ENCODE results near the gene NLRP7.
"Not testable (repeated sequence)": the region's sequence is repeated elsewhere in the genome, so short reads cannot be mapped to it uniquely, and the experiment has no call there.

DNA sequence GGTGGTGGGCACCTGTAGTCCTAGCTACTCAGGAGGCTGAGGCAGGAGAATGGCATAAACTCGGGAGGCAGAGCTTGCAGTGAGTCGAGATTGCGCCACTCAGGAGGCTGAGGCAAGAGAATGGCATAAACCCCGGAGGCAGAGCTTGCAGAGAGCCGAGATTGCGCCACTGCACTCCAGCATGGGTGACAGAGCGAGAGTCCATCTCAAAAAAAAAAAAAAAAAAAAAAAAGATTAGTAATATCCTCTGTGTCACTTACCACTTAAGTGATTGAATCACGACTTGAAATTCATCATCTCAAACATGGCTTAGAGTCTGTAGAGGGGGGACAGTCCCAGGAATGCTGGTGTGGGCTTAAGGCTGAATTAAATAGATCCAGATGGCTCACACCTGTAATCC lies 46.2 kb downstream of the NLRP7 start:
- TF ChIP-seq, protein P1, sequence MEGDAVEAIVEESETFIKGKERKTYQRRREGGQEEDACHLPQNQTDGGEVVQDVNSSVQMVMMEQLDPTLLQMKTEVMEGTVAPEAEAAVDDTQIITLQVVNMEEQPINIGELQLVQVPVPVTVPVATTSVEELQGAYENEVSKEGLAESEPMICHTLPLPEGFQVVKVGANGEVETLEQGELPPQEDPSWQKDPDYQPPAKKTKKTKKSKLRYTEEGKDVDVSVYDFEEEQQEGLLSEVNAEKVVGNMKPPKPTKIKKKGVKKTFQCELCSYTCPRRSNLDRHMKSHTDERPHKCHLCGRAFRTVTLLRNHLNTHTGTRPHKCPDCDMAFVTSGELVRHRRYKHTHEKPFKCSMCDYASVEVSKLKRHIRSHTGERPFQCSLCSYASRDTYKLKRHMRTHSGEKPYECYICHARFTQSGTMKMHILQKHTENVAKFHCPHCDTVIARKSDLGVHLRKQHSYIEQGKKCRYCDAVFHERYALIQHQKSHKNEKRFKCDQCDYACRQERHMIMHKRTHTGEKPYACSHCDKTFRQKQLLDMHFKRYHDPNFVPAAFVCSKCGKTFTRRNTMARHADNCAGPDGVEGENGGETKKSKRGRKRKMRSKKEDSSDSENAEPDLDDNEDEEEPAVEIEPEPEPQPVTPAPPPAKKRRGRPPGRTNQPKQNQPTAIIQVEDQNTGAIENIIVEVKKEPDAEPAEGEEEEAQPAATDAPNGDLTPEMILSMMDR (IDR thresholded peaks at IDR 0.05), result not testable (repeated sequence)
- not testable (repeated sequence) for TF ChIP-seq POLR2A (IDR thresholded peaks at IDR 0.05)

All from lower leg skin (tissue), 3 donors.